Motor neuron (in vitro differentiated cells): ENCODE measurements around the gene SFI1. TPM values are rescaled to one million over a fixed set of nuclear protein-coding genes. Genes with fewer than 3 reads are reported as not detected.

Experiments used
- ATAC-seq, 8 experiments: fragments of 200-7000 bp; cut with Tn5 transposase; replicated peaks in 6 of 8; 2 replicates each; pipeline ENCODE4 v1.8.0; 2021; ENCODE audit warnings: mild to moderate bottlenecking in 8 of 8, moderate library complexity in 8 of 8
- H3K27ac ChIP-seq, 2 donors: fragments of 250-450 bp; sonication (Bioruptor Pico); 2 replicates each; pipeline ENCODE4 v1.9.0; 2021; ENCODE audit warnings: antibody characterized with exemption in 2 of 2, mild to moderate bottlenecking in 2 of 2, moderate library complexity in 1 of 2
- H3K4me1 ChIP-seq, 2 donors: fragments of 250-450 bp; sonication (Bioruptor Pico); replicated peaks in 1 of 2; 2 replicates each; pipeline ENCODE4 v1.6.1; 2021; ENCODE audit warnings: antibody characterized with exemption in 2 of 2, mild to moderate bottlenecking in 2 of 2, moderate library complexity in 1 of 2
- H3K4me3 ChIP-seq, 5 donors: fragments of 250-450 bp; sonication (Bioruptor Pico); 2 replicates each; pipeline ENCODE4 v1.9.0; 2021; ENCODE audit warnings: antibody characterized with exemption in 5 of 5, mild to moderate bottlenecking in 5 of 5, moderate library complexity in 4 of 5
- WGBS, 10 experiments: fragments of 450-650 bp; shearing (Covaris generic); methylation state at CpG; one replicate each; pipeline ENCODE4 v1.0.0; 2022; 5-methylcytosine and 5-hydroxymethylcytosine counted together
- in situ Hi-C, 9 experiments: fragments of 400-800 bp; cut with MboI; loops; one replicate each; pipeline ENCODE4 v1.15.0; 2021; ENCODE audit warnings: low sequenced_read_pairs in 9 of 9, low pct_unique_long_range_greater_than_20kb in 2 of 9; ENCODE audit not compliant: unreplicated experiment in 9 of 9
- total RNA-seq, 8 experiments: library from RNA; unstranded; fragments of 300-600 nt; gene quantifications; 2 replicates each; pipeline versions ENCODE4 v1.2.3 to v1.2.4, GENCODE V29; 2022

Gene SFI1
- total RNA-seq, 8 experiments from 2014 or later, result 5.2 to 23.1 (median 14.4) TPM

- Histone ChIP-seq H3K27ac (peak overlapping the region; percentile 72 to 82), H3K4me3 (peak overlapping the region; percentile 50 to 82 (median 58)), H3K4me1 (peaks cover 23 to 26% of the 10 kb centered on the region in 2 donors)
- ATAC-seq, result peak; percentile 64 to 86 (median 82)
- 0% methylated on average over 1 to 4 of the region's 65 CpGs; no CpG with 5 or more reads in 6 of the 10 experiments for WGBS, 10 experiments
- in situ Hi-C loops, result no loop called here
These were observed 134.3 kb downstream of the SFI1 start for GRCh38 chr22:31630331-31631329.

GRCh38 chr22:31631436-31631835 is 135.1 kb downstream of the SFI1 start:
- WGBS, 10 experiments, result 10 to 92% (median 83%) methylated on average over 1 to 3 of the region's 9 CpGs; no CpG with 5 or more reads in 6 of the 10 experiments
- peaks cover 16 to 19% of the 10 kb centered on the region in 2 donors for H3K4me1 ChIP-seq
- ATAC-seq, result no peak
- peak overlapping the region; percentile 63 to 72 for H3K27ac ChIP-seq
- in situ Hi-C loops, result no loop called here
- peak overlapping the region in 3 of 5 donors; percentile 52 to 82 (median 58) for H3K4me3 ChIP-seq

GRCh38 chr22:31635638-31636306 is 139.4 kb downstream of the SFI1 start:
- in situ Hi-C loops, result no loop called here
- no peak overlapping the region for H3K4me3 ChIP-seq
- H3K4me1 ChIP-seq, result peaks cover 6% of the 10 kb centered on the region in 2 donors
- no peak overlapping the region for H3K27ac ChIP-seq
- 40 to 100% (median 92%) methylated on average over 1 to 12 of the region's 13 CpGs; no CpG with 5 or more reads in 3 of the 10 experiments for WGBS, 10 experiments
- ATAC-seq, result no peak

- in situ Hi-C loops, result no loop called here
These were observed 141.1 kb downstream of the SFI1 start for GRCh38 chr22:31637447-31637890.

GRCh38 chr22:31637891-31638618 is 141.7 kb downstream of the SFI1 start:
- in situ Hi-C loops, result no loop called here
- no peak overlapping the region for H3K27ac ChIP-seq
- H3K4me1 ChIP-seq, result no peaks in the 10 kb centered on the region
- no peak for ATAC-seq
- no peak overlapping the region for H3K4me3 ChIP-seq
- 70 to 87% methylated on average over 3 to 4 of the region's 15 CpGs; no CpG with 5 or more reads in 8 of the 10 experiments for WGBS, 10 experiments

More at GRCh38 chr22:31637447-31637890, 141.1 kb downstream of the SFI1 start:
- no peak overlapping the region for H3K4me3 ChIP-seq
- 80 to 100% (median 90%) methylated on average over 1 to 7 of the region's 10 CpGs; no CpG with 5 or more reads in 3 of the 10 experiments for WGBS, 10 experiments
- no peaks in the 10 kb centered on the region for H3K4me1 ChIP-seq
- no peak for ATAC-seq
- H3K27ac ChIP-seq, result no peak overlapping the region

- in situ Hi-C loops, result no loop called here
- ATAC-seq, result no peak
- WGBS, 10 experiments, result 80 to 100% (median 100%) methylated on average over 1 to 3 of the region's 4 CpGs; no CpG with 5 or more reads in 3 of the 10 experiments
- Histone ChIP-seq H3K4me3 (no peak overlapping the region), H3K27ac (no peak overlapping the region), H3K4me1 (no peaks in the 10 kb centered on the region)
These were observed 143.2 kb downstream of the SFI1 start for GRCh38 chr22:31639436-31640039.

- in situ Hi-C loops, result no loop called here
- 43 to 100% (median 85%) methylated on average over 2 to 6 of the region's 6 CpGs; no CpG with 5 or more reads in 1 of the 10 experiments for WGBS, 10 experiments
- no peak overlapping the region for H3K27ac ChIP-seq
- peak in 2 of 8 experiments; percentile 76 to 81 for ATAC-seq
- H3K4me1 ChIP-seq, result peaks cover 0 to 3% of the 10 kb centered on the region in 2 donors
- H3K4me3 ChIP-seq, result no peak overlapping the region
These were observed 150.1 kb downstream of the SFI1 start for GRCh38 chr22:31646186-31647019.

- in situ Hi-C loops, result no loop called here
- 80 to 100% (median 90%) methylated on average over 1 to 3 of the region's 3 CpGs; no CpG with 5 or more reads in 1 of the 10 experiments for WGBS, 10 experiments
- Histone ChIP-seq H3K4me3 (no peak overlapping the region), H3K27ac (no peak overlapping the region), H3K4me1 (peaks cover 0 to 3% of the 10 kb centered on the region in 2 donors)
- ATAC-seq, result peak in 1 of 8 experiments; percentile 19
These were observed 150.7 kb downstream of the SFI1 start for GRCh38 chr22:31647066-31647465.

- WGBS, 10 experiments, result 38 to 100% (median 76%) methylated on average over 1 to 10 of the region's 11 CpGs
- in situ Hi-C loops, result no loop called here
- ATAC-seq, result peak in 3 of 8 experiments; percentile 58 to 75 (median 58)
- Histone ChIP-seq H3K4me1 (peaks cover 0 to 3% of the 10 kb centered on the region in 2 donors), H3K4me3 (no peak overlapping the region), H3K27ac (peak overlapping the region in 1 of 2 donors; percentile 23)
These were observed 151.4 kb downstream of the SFI1 start for GRCh38 chr22:31647523-31648320.

GRCh38 chr22:31650391-31650790 is 154.1 kb downstream of the SFI1 start:
- in situ Hi-C loops, result loop anchor here in 2 of 9 experiments (25.0 kb wide), 1 partner anchor 312 kb away; no protein-coding TSS in a partner anchor
- Histone ChIP-seq H3K4me1 (peaks cover 0 to 3% of the 10 kb centered on the region in 2 donors), H3K27ac (no peak overlapping the region), H3K4me3 (no peak overlapping the region)
- WGBS, 10 experiments, result 44 to 100% (median 76%) methylated on average over 1 to 6 of the region's 6 CpGs
- ATAC-seq, result peak in 2 of 8 experiments; percentile 59 to 64

- 71 to 100% (median 88%) methylated on average over 1 to 3 of the region's 4 CpGs; no CpG with 5 or more reads in 1 of the 10 experiments for WGBS, 10 experiments
- in situ Hi-C loops, result loop anchor here in 2 of 9 experiments (25.0 kb wide), 1 partner anchor 311 kb away; no protein-coding TSS in a partner anchor
- Histone ChIP-seq H3K4me3 (no peak overlapping the region), H3K27ac (no peak overlapping the region), H3K4me1 (peaks cover 0 to 3% of the 10 kb centered on the region in 2 donors)
- ATAC-seq, result no peak
These were observed 155.3 kb downstream of the SFI1 start for GRCh38 chr22:31651664-31652063.
